GM12878 (cell line): ENCODE measurements around the gene ERCC3. TPM values are rescaled to one million over a fixed set of nuclear protein-coding genes. Genes with fewer than 3 reads are reported as not detected.

Experiments
- ATAC-seq: fragments of 200-7000 bp; cut with Tn5 transposase; 3 replicates; pipeline ENCODE4 v1.9.1; 2020; ENCODE audit warnings: mild to moderate bottlenecking, moderate library complexity
- BruUV-seq: library from RNA; stranded (reverse); fragments of 400-500 nt; replicated peaks from 2 replicates; lab custom pipeline; 2021; lab: Mats Ljungman, UMichigan
- CTCF ChIA-PET: fragments of 300-600 bp; sonication (Branson Sonifier 250); formaldehyde crosslinking; extraction: SDS; loops from one replicate; lab custom pipeline; 2021; ENCODE audit warnings: inconsistent platforms; lab: Yijun Ruan, JAX
- POLR2A ChIA-PET: fragments of 350-600 bp; formaldehyde crosslinking; extraction: SDS; loops from one replicate; lab custom pipeline; 2021; ENCODE audit warnings: inconsistent platforms; lab: Charles Lee
- RAD21 ChIA-PET: fragments of 300-600 bp; sonication (Branson Sonifier 250); formaldehyde crosslinking; loops from one replicate; lab custom pipeline; 2023; ENCODE audit warnings: antibody characterized with exemption; ENCODE audit not compliant: unreplicated experiment; lab: Charles Lee
- SMC1A ChIA-PET: fragments of 300-600 bp; sonication (Branson Sonifier 250); formaldehyde crosslinking; loops from one replicate; lab custom pipeline; 2023; ENCODE audit not compliant: unreplicated experiment, uncharacterized antibody; lab: Charles Lee
- DNase-seq: peaks from one replicate; pipeline ENCODE4 v3.0.0-alpha.2; 2011; ENCODE audit warnings: low read depth, low spot score
- FAIRE-seq: peaks from 3 replicates; lab custom pipeline; 2011; peaks lifted over from hg19 to GRCh38; lab: Jason Lieb, UNC
- H2AFZ ChIP-seq: 2 replicates; pipeline ENCODE4 v1.6.0; 2011; ENCODE audit warnings: low read depth, low read length, control low read depth; ENCODE audit not compliant: control insufficient read depth
- H3K27ac ChIP-seq: 2 replicates; pipeline ENCODE4 v1.5.1; 2011; ENCODE audit warnings: control low read depth; ENCODE audit not compliant: control insufficient read depth, insufficient read depth
- H3K27me3 ChIP-seq, 2 experiments: replicated peaks in 1 of 2; 2 replicates each; pipeline versions ENCODE4 v1.6.0 to v1.6.1; 2011; ENCODE audit warnings: low read length in 1 of 2; ENCODE audit not compliant: control insufficient read depth in 2 of 2, insufficient read depth in 2 of 2
- H3K36me3 ChIP-seq, 2 experiments: 2 replicates each; pipeline ENCODE4 v1.5.1; 2011; ENCODE audit warnings: low read length in 1 of 2; ENCODE audit not compliant: control insufficient read depth in 2 of 2, insufficient read depth in 2 of 2
- H3K4me1 ChIP-seq: 2 replicates; pipeline ENCODE4 v1.6.1; 2011; ENCODE audit warnings: mild to moderate bottlenecking, low read length, moderate library complexity, mixed read lengths; ENCODE audit not compliant: control insufficient read depth, insufficient read depth
- H3K4me2 ChIP-seq: 2 replicates; pipeline ENCODE4 v1.6.0; 2011; ENCODE audit warnings: control low read depth; ENCODE audit not compliant: control insufficient read depth, insufficient read depth
- H3K4me3 ChIP-seq: fragments of 200-600 bp; sonication (generic); 2 replicates; pipeline ENCODE4 v1.5.1; 2016
- H3K79me2 ChIP-seq: 2 replicates; pipeline ENCODE4 v1.6.0; 2011; ENCODE audit warnings: low read length; ENCODE audit not compliant: control insufficient read depth, insufficient read depth
- H3K9ac ChIP-seq: 2 replicates; pipeline ENCODE4 v1.8.0; 2011; ENCODE audit warnings: low read length, control low read depth, mixed read lengths; ENCODE audit not compliant: control insufficient read depth, insufficient read depth
- H3K9me3 ChIP-seq: replicated peaks from 3 replicates; pipeline ENCODE4 v1.5.1; 2011; ENCODE audit warnings: mild to moderate bottlenecking, low read length; ENCODE audit not compliant: control insufficient read depth, insufficient read depth
- H4K20me1 ChIP-seq: 2 replicates; pipeline ENCODE4 v1.6.0; 2011; ENCODE audit not compliant: control insufficient read depth, insufficient read depth
- BHLHE40 ChIP-seq, 2 experiments: fragments of 450-650 bp in 1 of 2; IDR thresholded peaks; 2 replicates each; pipeline ENCODE4 v1.6.1; 2011 to 2017; ENCODE audit warnings: low read depth in 2 of 2, borderline replicate concordance in 1 of 2, improper control_type of control experiment in 1 of 2, low read length in 1 of 2, mild to moderate bottlenecking in 1 of 2
- CBX3 ChIP-seq: fragments of 200-600 bp; sonication (generic); IDR thresholded peaks from 2 replicates; pipeline ENCODE4 v1.6.1; 2016; ENCODE audit warnings: low read depth, borderline replicate concordance
- ETV6 ChIP-seq, 2 experiments: fragments of 450-650 bp in 1 of 2; IDR thresholded peaks in 1 of 2; conservative IDR thresholded peaks in 1 of 2; 2 replicates each; pipeline ENCODE4 v1.6.1; 2014; ENCODE audit warnings: antibody characterized with exemption in 1 of 2, borderline replicate concordance in 1 of 2, low read depth in 1 of 2, mild to moderate bottlenecking in 1 of 2, moderate library complexity in 1 of 2
- FOXM1 ChIP-seq: IDR thresholded peaks from 2 replicates; pipeline ENCODE4 v1.6.1; 2012; ENCODE audit warnings: low read depth, mild to moderate bottlenecking, inconsistent platforms, low read length, moderate library complexity
- MTA2 ChIP-seq: fragments of 450-650 bp; IDR thresholded peaks from 2 replicates; pipeline ENCODE4 v1.6.1; 2016; ENCODE audit warnings: low read depth, mild to moderate bottlenecking, moderate library complexity
- SRF ChIP-seq, 2 experiments: IDR thresholded peaks; 2 replicates each; pipeline ENCODE4 v1.6.1; 2011; ENCODE audit warnings: low read depth in 2 of 2, low read length in 2 of 2, mild to moderate bottlenecking in 1 of 2, moderate library complexity in 1 of 2
- SUPT20H ChIP-seq: IDR thresholded peaks from 2 replicates; pipeline ENCODE4 v1.6.1; 2011; ENCODE audit warnings: low read depth, mild to moderate bottlenecking, low read length, moderate library complexity, borderline replicate concordance; ENCODE audit not compliant: control insufficient read depth
- ZNF24 ChIP-seq: fragments of 450-650 bp; IDR thresholded peaks from 2 replicates; pipeline ENCODE4 v1.6.1; 2017; ENCODE audit warnings: antibody characterized with exemption, mild to moderate bottlenecking
- WGBS: methylation state at CpG from one replicate; pipeline ENCODE4 v1.1.6; 2016; ENCODE audit warnings: low lambda C conversion rate; ENCODE audit not compliant: insufficient replicate concordance, insufficient coverage; ENCODE audit errors: missing lambda C conversion rate; 5-methylcytosine and 5-hydroxymethylcytosine counted together
- in situ Hi-C: fragments of 300-500 bp; cut with MboI; formaldehyde crosslinking; loops from 9 replicates; pipeline ENCODE4 v1.14.3; 2018; ENCODE audit warnings: mixed read lengths
- intact Hi-C: fragments of 100-400 bp; cut with micrococcal nuclease; formaldehyde crosslinking; loops from one replicate; pipeline ENCODE4 v1.14.2; 2022; ENCODE audit not compliant: unreplicated experiment
- polyA plus RNA-seq, 11 experiments: library from polyadenylated mRNA; depleted of rRNA in 4 of 11; unstranded in 6 of 11; stranded (reverse) in 5 of 11; fragments of >200 nt; fragmentation: Nextera tagmentation in 4 of 11; fragmentation: Illumina TruSeq in 1 of 11; extraction: Ambion mirVana in 4 of 11; extraction: Trizol in 1 of 11; gene quantifications; 1 replicate in 1 of 11; 2 replicates in 10 of 11; pipeline versions ENCODE4 v1.2.1 to v1.2.3, GENCODE V29; 2011 to 2016; ENCODE audit warnings: inconsistent platforms in 2 of 11, missing spikeins in 2 of 11, low read depth in 1 of 11
- total RNA-seq, 4 experiments: library from RNA; depleted of rRNA in 3 of 4; stranded (reverse); fragments of >200 nt in 3 of 4; fragmentation: Illumina TruSeq in 1 of 4; extraction: Trizol in 1 of 4; gene quantifications; 2 replicates each; pipeline versions ENCODE4 v1.2.1 to v1.2.3, GENCODE V29; 2013 to 2021
- TF ChIP-seq, protein P1 (sequence below): fragments of 450-650 bp; IDR thresholded peaks from 2 replicates; pipeline ENCODE4 v1.6.1; 2017; ENCODE audit warnings: mild to moderate bottlenecking, low read depth, inconsistent platforms; ENCODE audit not compliant: poor library complexity, severe bottlenecking
- TF ChIP-seq, protein P2 (sequence below): fragments of 450-650 bp; IDR thresholded peaks from 2 replicates; pipeline ENCODE4 v1.6.1; 2014; ENCODE audit warnings: mild to moderate bottlenecking
- TF ChIP-seq, protein P3 (sequence below): fragments of 450-650 bp; IDR thresholded peaks from 2 replicates; pipeline ENCODE4 v1.6.1; 2018; ENCODE audit warnings: mild to moderate bottlenecking, low read depth, moderate library complexity; ENCODE audit not compliant: partially characterized antibody

Gene ERCC3
- total and polyA plus RNA-seq, 10 of the 15 experiments (the other 5 are each of a cell fraction or from before 2014, with no cell fraction given): 17.1 to 64.8 (median 42.8) TPM

DNA sequence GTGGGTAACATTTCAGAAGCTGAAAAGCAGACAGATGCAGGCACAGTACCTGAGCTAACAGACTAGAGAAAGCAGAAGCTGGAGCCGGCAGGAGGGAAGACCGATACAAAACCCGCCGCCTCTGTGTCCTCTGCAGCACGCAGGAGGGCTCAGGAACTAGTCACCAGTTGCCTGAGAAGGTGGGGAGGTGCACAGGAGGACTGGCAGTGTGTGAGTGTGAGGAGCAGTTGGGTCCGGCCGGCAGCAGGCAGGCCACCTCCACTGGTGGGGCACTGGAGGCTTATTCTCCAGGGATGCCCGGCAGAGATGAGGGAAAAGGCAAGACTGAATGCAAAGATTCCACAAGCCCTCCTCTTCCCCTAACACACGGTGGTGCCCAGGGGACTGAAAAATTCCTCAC is 18.2 kb downstream of the ERCC3 start:
- Histone ChIP-seq H3K36me3 (peaks cover 24 to 31% of the 10 kb centered on the region in 2 experiments), H3K9ac (no peak overlapping the region), H2AFZ (no peak overlapping the region)
- WGBS: 99% methylated on average over 9 of the region's 9 CpGs
- intact Hi-C loops: no loop called here
- DNase-seq: no peak
- RAD21 ChIA-PET: no interaction called here
- TF ChIP-seq, protein P1, sequence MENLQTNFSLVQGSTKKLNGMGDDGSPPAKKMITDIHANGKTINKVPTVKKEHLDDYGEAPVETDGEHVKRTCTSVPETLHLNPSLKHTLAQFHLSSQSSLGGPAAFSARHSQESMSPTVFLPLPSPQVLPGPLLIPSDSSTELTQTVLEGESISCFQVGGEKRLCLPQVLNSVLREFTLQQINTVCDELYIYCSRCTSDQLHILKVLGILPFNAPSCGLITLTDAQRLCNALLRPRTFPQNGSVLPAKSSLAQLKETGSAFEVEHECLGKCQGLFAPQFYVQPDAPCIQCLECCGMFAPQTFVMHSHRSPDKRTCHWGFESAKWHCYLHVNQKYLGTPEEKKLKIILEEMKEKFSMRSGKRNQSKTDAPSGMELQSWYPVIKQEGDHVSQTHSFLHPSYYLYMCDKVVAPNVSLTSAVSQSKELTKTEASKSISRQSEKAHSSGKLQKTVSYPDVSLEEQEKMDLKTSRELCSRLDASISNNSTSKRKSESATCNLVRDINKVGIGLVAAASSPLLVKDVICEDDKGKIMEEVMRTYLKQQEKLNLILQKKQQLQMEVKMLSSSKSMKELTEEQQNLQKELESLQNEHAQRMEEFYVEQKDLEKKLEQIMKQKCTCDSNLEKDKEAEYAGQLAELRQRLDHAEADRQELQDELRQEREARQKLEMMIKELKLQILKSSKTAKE: no peak
- TF ChIP-seq MTA2: no peak
- TF ChIP-seq, protein P2, sequence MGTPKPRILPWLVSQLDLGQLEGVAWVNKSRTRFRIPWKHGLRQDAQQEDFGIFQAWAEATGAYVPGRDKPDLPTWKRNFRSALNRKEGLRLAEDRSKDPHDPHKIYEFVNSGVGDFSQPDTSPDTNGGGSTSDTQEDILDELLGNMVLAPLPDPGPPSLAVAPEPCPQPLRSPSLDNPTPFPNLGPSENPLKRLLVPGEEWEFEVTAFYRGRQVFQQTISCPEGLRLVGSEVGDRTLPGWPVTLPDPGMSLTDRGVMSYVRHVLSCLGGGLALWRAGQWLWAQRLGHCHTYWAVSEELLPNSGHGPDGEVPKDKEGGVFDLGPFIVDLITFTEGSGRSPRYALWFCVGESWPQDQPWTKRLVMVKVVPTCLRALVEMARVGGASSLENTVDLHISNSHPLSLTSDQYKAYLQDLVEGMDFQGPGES: no peak
- TF ChIP-seq CBX3: no peak
- TF ChIP-seq ETV6 (conservative IDR thresholded peaks at IDR 0.05 in 1 of 2, IDR thresholded peaks at IDR 0.05 in 1 of 2; ENCODE audit: borderline replicate concordance in 1 of 2, low read depth in 1 of 2): no peak
- TF ChIP-seq, protein P3, sequence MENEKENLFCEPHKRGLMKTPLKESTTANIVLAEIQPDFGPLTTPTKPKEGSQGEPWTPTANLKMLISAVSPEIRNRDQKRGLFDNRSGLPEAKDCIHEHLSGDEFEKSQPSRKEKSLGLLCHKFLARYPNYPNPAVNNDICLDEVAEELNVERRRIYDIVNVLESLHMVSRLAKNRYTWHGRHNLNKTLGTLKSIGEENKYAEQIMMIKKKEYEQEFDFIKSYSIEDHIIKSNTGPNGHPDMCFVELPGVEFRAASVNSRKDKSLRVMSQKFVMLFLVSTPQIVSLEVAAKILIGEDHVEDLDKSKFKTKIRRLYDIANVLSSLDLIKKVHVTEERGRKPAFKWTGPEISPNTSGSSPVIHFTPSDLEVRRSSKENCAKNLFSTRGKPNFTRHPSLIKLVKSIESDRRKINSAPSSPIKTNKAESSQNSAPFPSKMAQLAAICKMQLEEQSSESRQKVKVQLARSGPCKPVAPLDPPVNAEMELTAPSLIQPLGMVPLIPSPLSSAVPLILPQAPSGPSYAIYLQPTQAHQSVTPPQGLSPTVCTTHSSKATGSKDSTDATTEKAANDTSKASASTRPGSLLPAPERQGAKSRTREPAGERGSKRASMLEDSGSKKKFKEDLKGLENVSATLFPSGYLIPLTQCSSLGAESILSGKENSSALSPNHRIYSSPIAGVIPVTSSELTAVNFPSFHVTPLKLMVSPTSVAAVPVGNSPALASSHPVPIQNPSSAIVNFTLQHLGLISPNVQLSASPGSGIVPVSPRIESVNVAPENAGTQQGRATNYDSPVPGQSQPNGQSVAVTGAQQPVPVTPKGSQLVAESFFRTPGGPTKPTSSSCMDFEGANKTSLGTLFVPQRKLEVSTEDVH: no peak
- no peak for TF ChIP-seq SUPT20H
- no peak for TF ChIP-seq ZNF24
- TF ChIP-seq BHLHE40 (IDR thresholded peaks at IDR 0.05; ENCODE audit: borderline replicate concordance in 1 of 2, low read depth in 2 of 2, low read length in 1 of 2): no peak
- TF ChIP-seq SRF (IDR thresholded peaks at IDR 0.05; ENCODE audit: low read depth in 2 of 2, low read length in 2 of 2): no peak
- TF ChIP-seq FOXM1: no peak
- TF ChIP-seq, all 136 proteins: peak for 0
- no peaks in the 10 kb centered on the region; the same call in 1 of the 2 replicates for H4K20me1 ChIP-seq
- H3K9me3 ChIP-seq: no peaks in the 10 kb centered on the region
- no peaks in the 10 kb centered on the region for H3K27me3 ChIP-seq
- SMC1A ChIA-PET: interaction anchor here (3.3 kb wide), 1 partner anchor 18 kb away, joined by 13 read pairs; the partner anchor contains the start of gene ERCC3
- ATAC-seq (no peak), FAIRE-seq (no peak)
- no peak overlapping the region for H3K4me3 ChIP-seq
- no peak overlapping the region for H3K27ac ChIP-seq
- no TSS peak for BruUV-seq
- no peak overlapping the region for H3K4me2 ChIP-seq
- CTCF ChIA-PET: no interaction called here
- no peaks in the 10 kb centered on the region; the same call in 1 of the 2 replicates for H3K79me2 ChIP-seq
- peaks cover 6% of the 10 kb centered on the region; the same call in 1 of the 2 replicates for H3K4me1 ChIP-seq
- in situ Hi-C loops: no loop called here
- POLR2A ChIA-PET: no interaction called here
